ENCODE measurements around the gene GTPBP2.

Gene GTPBP2

GRCh38 chr6:43644940-43645612 is 16.0 kb upstream of the GTPBP2 start, which contains the start of gene RSPH9:
Gene RSPH9, plus strand, starts transcription at chr6:43645036. Its CDS starts 63 bp downstream, at chr6:43645099.
- H3K9me3 ChIP-seq (ENCODE audit: control insufficient read depth, insufficient read depth, low read length): no peaks in the 10 kb centered on the region
- H3K36me3 ChIP-seq (ENCODE audit: control insufficient read depth, low read length): peaks cover 21% of the 10 kb centered on the region
- H3K79me2 ChIP-seq (ENCODE audit: control insufficient read depth, low read length): peaks cover 15% of the 10 kb centered on the region
- H3K4me3 ChIP-seq (ENCODE audit: low read length): peak within 1 kb of the TSS; percentile 48
- H3K27me3 ChIP-seq (ENCODE audit: control insufficient read depth, low read length): no peaks in the 10 kb centered on the region
- no peak within 1 kb of the TSS for H3K27ac ChIP-seq (ENCODE audit: low read depth, low read length)
- TF ChIP-seq EZH2phosphoT487 (IDR thresholded peaks at IDR 0.05; ENCODE audit: borderline replicate concordance, low read length) (no peak), CTCF (IDR thresholded peaks at IDR 0.05; ENCODE audit: low read depth, low read length, poor library complexity, severe bottlenecking) (no peak)
- no peaks in the 10 kb centered on the region for H4K20me1 ChIP-seq (ENCODE audit: control insufficient read depth, insufficient read depth, low read depth, low read length)
- peaks cover 10% of the 10 kb centered on the region; the same call in 1 of the 2 replicates for H3F3A ChIP-seq (ENCODE audit: control insufficient read depth, insufficient read depth)
- H3K4me2 ChIP-seq (ENCODE audit: low read length): peak within 1 kb of the TSS; percentile 58
- peaks cover 8% of the 10 kb centered on the region for H3K4me1 ChIP-seq (ENCODE audit: control insufficient read depth, low read length)
- H3K9me2 ChIP-seq (replicated peaks; ENCODE audit: control insufficient read depth, low read length): no peaks in the 10 kb centered on the region

GRCh38 chr6:43639984-43640800 is 11.1 kb upstream of the GTPBP2 start:
- Histone ChIP-seq H3K4me2 (ENCODE audit: low read length) (no peak overlapping the region), H3K9me3 (ENCODE audit: control insufficient read depth, insufficient read depth, low read length) (no peaks in the 10 kb centered on the region), H3K27ac (ENCODE audit: low read depth, low read length) (no peak overlapping the region), H3K36me3 (ENCODE audit: control insufficient read depth, low read length) (peaks cover 62% of the 10 kb centered on the region), H4K20me1 (ENCODE audit: control insufficient read depth, insufficient read depth, low read depth, low read length) (no peaks in the 10 kb centered on the region), H3K27me3 (ENCODE audit: control insufficient read depth, low read length) (no peaks in the 10 kb centered on the region), H3K9me2 (replicated peaks; ENCODE audit: control insufficient read depth, low read length) (no peaks in the 10 kb centered on the region), H3F3A (ENCODE audit: control insufficient read depth, insufficient read depth) (peaks cover 10% of the 10 kb centered on the region; the same call in 1 of the 2 replicates), H3K4me1 (ENCODE audit: control insufficient read depth, low read length) (peaks cover 36% of the 10 kb centered on the region), H3K4me3 (ENCODE audit: low read length) (no peak overlapping the region), H3K79me2 (ENCODE audit: control insufficient read depth, low read length) (peaks cover 64% of the 10 kb centered on the region)
- TF ChIP-seq CTCF (IDR thresholded peaks at IDR 0.05; ENCODE audit: low read depth, low read length, poor library complexity, severe bottlenecking) (no peak), EZH2phosphoT487 (IDR thresholded peaks at IDR 0.05; ENCODE audit: borderline replicate concordance, low read length) (no peak)

- H3K27me3 ChIP-seq (ENCODE audit: control insufficient read depth, low read length): no peaks in the 10 kb centered on the region
- peak overlapping the region; percentile 89 for H3K4me2 ChIP-seq (ENCODE audit: low read length)
- H3F3A ChIP-seq (ENCODE audit: control insufficient read depth, insufficient read depth): peaks cover 10% of the 10 kb centered on the region
- H3K36me3 ChIP-seq (ENCODE audit: control insufficient read depth, low read length): peaks cover 52% of the 10 kb centered on the region
- H4K20me1 ChIP-seq (ENCODE audit: control insufficient read depth, insufficient read depth, low read depth, low read length): no peaks in the 10 kb centered on the region
- H3K9me3 ChIP-seq (ENCODE audit: control insufficient read depth, insufficient read depth, low read length): no peaks in the 10 kb centered on the region
- no peaks in the 10 kb centered on the region for H3K9me2 ChIP-seq (replicated peaks; ENCODE audit: control insufficient read depth, low read length)
- H3K4me3 ChIP-seq (ENCODE audit: low read length): peak overlapping the region; percentile 98
- H3K27ac ChIP-seq (ENCODE audit: low read depth, low read length): peak overlapping the region; percentile 60
- H3K79me2 ChIP-seq (ENCODE audit: control insufficient read depth, low read length): peaks cover 60% of the 10 kb centered on the region
- TF ChIP-seq EZH2phosphoT487 (IDR thresholded peaks at IDR 0.05; ENCODE audit: borderline replicate concordance, low read length) (no peak), CTCF (IDR thresholded peaks at IDR 0.05; ENCODE audit: low read depth, low read length, poor library complexity, severe bottlenecking) (no peak)
- peaks cover 40% of the 10 kb centered on the region for H3K4me1 ChIP-seq (ENCODE audit: control insufficient read depth, low read length)
Measured at GRCh38 chr6:43636308-43636659, 7.2 kb upstream of the GTPBP2 start.

Data from DOHH2 (cell line).